Measurements from ENCODE around the gene ZC3H4.

The ZC3H4 gene

DNA sequence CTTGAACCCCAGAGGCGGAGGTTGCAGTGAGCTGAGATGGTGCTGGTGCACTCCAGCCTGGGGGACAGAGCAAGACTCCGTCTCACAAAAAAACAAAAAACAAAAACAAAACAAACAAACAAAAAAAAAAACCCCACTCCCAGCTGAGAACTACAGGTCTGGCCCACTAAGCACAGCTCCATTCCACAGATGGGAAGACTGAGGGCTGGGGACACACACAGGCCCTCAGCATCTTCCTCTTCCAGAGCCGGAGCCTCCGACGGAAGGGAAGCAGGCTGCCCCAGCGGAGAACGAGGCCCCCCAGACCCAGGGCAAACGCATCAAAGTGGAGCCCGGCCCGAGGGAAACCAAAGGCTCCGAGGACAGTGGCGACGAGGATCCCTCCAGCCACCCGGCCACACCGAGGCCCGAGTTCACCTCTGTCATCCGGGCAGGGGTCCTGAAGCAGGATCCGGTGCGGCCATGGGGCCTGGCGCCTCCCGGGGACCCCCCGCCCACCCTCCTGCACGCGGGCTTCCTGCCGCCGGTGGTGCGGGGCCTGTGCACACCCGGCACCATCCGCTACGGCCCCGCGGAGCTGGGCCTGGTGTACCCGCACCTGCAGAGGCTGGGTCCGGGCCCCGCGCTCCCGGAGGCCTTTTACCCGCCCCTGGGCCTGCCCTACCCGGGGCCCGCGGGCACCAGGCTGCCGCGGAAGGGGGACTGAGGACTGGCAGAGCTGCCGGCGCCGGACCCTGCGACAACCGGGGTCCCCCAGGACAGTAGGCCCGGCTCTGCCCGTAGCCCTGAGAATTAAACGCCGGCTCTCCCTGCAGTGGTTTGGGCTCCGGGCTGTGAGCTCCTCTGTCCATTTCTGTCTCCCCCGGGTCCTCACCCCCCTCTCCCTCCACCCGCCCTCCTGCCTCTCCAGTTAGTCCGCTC, 68.4 kb downstream of the ZC3H4 start:
- no peak for DNase-seq

DNA sequence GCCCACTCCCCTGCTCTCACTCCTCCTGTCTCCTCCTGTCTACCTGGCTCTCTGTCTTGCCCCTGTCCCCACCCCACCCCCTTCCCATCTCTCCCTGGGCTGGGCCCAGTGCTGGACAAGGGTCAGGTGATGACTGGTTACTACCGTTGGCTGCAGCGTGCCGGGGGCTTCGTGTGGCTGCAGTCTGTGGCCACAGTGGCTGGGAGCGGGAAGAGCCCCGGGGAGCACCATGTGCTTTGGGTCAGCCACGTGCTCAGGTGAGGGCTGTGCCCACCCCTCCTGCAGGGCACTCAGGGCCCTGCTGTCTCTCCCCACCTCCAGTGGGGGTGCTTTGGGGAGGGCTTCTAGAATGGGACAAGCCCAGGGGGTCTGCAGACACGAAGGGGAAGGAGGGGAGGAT, 72.7 kb downstream of the ZC3H4 start:
- DNase-seq = no peak

DNA sequence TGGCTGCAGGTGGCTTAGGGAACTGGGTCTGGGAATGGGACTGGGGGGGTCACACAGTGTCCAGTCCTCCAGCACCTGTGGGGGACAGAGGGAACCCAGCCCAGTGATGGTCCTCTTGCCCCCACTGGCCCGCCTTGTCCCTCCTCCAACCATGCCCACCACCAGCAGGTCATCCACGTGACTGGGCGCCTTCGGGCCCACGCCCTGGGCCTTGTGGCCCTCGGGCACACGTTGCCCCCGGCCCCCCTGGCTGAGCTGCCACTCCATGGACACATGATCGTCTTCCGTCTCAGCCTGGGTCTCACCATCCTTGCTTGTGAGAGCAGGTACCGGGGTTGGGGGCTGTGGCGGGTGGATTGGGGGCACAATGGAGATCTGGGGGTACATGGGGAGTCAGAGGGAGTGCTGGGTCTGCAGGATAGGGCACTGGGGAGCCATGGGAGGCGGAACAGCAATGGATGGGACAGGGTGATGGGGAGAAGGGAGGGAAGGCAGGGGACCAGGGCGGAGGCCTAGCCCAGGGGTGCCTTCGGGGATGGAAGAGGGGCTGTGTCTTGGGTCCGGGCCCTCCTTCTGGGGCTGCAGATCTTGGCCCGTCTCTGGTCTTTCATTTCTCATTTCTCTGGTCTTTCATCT, 74.2 kb downstream of the ZC3H4 start:
- no peak for DNase-seq

DNA sequence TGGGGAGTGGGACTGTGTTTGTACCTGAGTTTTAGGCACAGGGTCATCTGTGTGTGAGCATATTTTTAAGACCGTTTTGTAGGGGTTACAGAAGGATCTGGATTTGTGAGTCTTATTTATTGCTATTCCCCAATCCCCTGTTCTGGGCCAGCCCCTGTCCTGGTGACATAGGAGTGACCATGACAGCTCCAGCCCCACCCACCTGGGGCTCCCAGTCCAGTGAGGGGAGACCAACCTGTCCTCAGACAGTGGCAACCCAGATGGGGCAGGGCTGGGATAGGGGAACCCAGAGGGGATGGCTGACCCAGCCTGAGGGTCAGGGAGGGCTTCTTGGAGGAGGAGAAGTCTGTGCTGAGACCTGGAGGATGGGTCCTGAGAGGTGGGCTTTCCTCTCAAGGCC, 75.8 kb downstream of the ZC3H4 start:
- no peak for DNase-seq

DNA sequence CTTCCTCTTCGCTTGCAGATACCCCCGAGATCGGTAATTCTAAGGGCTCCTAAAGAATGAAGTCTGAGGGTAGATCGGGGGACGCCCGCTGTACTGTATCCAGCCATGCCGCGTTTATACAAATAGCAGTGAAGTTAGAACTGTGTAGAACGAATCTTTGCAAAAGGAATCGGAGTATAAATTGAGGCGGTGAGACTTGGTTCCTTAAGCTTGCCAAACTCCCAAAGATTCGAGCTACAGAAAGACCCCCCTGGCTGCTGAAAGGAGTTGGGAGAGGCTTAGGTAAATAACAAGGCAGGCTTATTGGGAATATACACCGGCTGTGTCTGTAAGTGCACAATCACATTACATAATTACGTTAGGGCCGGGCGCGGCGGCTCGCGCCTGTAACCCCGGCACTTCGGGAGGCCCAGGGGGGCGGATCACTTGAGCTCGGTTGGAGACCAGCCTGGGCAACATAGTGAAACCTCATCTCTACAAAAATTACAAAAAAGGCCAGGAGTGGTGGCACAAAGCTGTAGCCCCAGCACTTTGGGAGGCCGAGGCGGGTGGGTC, 77.4 kb downstream of the ZC3H4 start:
- no peak for DNase-seq

DNA sequence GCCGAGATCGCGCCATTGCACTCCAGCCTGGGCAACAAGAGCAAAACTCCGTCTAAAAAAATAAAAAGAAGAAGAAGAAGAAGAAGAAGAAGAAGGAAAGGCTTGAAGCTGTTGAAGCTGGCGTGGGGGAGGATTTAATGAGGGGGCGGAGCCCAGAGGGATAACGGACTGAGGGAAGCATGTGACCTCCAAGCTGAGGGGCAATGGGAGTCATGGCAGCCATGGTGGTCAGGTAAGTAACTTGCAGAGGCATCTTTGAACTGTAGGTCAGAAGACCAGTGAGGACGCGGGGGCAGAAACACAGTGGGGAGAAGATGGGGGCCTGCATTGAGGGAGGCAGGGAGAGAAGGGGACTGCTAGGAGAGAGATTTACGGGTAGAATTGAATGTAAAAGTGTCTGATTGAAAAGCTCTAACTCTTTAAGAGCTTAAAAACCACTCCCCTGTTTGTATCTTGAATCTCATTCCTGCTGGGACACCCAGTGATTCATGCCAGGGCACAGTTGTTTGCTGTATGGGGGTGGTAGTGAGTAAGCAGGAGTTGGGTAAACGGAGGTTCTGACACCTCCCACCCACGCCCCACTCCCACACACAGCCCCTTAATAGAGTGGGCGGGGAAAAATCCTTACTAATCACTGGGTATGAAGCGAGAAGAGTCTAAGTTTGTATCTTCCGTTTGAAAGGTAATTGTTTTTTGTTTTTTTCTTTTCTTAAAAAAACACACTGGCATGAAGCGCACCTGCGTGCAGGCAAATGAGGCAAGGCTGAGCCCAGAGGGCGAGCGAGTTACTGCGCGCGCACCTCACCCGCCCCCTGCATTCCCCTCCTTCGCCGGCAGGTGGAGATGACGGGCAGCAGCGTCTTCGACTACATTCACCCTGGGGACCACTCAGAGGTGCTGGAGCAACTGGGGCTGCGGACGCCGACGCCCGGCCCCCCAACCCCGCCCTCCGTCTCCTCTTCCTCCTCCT, 78.2 kb downstream of the ZC3H4 start:
- DNase-seq = peak; percentile 63

DNA sequence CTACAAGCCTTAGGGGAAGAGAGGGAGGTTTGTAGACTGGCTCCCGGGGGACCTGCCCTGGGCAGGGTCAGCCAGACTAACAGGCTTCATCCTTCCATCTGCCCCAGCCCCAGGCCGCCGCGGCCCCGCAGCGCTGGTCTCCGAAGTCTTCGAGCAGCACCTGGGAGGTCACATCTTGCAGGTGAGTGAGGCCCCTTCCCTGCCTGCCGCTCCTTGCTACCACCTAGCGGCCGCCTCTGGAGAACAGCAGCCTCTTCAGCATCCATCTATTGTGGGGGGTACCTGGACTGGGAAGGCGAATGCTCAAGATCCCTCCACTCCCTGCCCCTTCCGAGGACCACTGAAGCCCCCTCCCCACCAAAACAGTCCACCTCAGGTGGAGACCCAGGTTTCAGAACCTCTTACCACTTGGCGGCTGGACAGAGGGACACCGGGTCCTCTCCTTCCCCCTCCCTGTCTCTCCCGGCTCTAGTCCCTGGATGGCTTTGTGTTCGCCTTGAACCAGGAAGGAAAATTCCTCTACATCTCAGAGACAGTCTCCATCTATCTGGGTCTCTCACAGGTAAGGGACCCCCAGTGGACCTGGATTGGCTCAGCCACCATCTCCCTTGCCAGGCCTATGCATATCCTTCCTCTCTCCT, 81.3 kb downstream of the ZC3H4 start:
- DNase-seq = no peak

DNA sequence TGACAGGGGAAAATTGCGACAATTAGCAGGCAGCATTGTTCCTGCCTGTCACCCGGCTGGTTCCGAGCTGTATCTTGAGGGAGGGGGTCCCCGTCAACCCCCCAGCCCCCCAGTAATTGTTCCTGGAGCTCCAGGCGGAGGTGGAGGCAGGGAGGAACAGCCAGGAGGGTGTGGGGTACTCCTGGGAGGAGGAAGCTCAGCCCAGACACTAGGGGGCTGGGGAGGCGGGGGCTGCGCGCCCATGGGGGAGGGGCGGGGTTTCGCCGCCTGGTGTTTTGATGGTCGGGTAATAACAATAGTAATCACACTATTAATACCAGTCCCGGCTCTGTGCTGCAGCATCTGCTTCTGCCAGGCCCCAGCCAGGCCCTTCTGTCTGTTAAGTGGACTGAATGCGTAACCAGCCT, 85.4 kb downstream of the ZC3H4 start:
- no peak for DNase-seq

DNA sequence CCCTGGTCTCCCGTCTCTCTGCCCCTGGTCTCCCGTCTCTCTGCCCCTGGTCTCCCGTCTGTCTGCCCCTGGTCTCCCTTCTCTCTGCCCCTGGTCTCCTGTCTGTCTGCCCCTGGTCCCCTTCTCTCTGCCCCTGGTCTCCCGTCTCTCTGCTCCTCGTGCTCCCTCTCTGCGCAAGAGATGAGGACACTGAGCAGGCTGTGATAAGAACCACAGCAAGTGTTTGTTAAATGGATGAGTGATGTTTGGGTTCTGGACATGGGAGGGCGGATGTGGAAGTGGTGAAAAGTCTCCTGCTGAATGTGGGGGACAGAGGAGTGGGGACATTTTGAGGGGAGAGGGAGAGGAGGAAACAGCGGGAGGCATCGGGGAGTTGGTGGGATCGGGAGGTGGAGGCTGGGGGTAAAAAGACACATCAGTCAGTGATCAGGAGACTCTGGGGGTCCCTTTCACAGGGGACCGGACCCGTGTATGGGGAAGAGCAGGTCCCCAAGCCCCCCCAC, 85.9 kb downstream of the ZC3H4 start:
- DNase-seq = no peak

DNA sequence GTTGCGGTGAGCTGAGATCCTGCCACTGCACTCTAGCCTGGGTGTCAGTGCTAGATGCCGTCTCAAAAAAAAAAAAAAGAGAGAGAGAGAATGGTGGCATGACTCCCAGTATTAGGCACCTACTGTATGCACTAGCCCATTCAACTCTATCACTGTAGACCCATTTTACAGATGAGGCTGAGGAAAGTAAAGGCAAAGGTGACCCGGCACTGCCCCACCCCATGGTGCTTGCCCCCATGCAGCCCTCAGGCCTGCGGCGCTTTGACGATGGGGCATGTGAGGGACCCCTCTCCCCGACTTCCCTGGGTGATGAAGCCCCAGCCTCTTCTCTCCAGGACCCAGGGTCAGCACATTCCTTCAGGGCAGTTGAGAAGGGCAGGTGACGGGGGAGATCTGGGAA, 86.7 kb downstream of the ZC3H4 start:
- DNase-seq = no peak

DNA sequence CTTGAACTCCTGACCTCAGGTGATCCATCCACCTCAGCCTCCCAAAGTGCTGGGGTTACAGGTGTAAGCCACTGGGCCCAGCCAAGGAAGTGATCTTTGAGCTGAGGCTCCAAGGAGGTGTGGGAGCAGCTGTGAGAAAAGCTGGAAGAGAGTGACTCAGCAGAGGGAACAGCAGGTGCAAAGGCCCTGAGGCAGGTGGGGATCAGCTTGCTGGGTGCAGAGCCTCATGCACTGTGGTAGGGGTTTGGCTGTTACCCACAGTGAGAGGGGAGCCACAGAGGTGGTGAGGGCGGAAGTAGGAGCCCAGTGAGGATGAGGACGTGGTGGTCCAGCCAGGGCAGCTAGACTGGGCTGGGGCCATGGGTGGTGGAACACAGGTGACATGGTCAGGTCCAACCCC, 87.4 kb downstream of the ZC3H4 start:
- no peak for DNase-seq

DNA sequence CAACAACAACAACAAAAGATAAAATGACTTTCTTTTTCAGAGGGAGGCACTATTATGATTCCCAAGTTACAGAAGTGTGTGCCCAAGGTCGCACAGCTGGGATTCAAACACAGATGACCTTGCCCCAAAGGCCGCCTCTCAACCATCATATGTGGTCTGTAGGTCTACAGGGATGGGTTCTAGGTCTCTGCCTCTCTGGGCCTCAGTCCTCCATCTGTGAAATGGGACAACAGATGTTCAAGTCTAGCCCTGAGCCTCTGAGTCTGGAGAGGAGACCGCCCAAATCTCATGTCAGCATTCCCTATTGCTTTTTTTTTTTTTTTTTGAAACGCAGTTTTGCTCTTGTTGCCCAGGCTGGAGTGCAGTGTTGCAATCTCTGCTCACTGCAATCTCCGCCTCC, 89.1 kb downstream of the ZC3H4 start:
- DNase-seq = no peak

DNA sequence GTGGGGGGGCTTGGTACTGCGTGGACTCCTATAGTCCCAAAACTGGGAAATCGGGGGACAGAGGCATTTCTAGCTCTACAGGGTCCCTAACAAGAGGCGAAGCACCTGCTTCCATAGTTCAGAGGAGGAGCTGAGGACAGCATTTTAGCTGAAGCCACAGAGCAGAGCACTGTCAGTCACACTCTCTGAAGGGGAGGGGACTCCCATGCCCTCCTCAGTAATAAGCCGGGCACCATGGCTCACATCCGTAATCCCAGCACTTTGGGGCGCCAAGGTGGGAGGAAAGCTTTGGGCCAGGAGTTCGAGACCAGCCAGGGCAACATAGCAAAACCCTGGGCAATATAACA, 90.2 kb downstream of the ZC3H4 start:
- no peak for DNase-seq

DNA sequence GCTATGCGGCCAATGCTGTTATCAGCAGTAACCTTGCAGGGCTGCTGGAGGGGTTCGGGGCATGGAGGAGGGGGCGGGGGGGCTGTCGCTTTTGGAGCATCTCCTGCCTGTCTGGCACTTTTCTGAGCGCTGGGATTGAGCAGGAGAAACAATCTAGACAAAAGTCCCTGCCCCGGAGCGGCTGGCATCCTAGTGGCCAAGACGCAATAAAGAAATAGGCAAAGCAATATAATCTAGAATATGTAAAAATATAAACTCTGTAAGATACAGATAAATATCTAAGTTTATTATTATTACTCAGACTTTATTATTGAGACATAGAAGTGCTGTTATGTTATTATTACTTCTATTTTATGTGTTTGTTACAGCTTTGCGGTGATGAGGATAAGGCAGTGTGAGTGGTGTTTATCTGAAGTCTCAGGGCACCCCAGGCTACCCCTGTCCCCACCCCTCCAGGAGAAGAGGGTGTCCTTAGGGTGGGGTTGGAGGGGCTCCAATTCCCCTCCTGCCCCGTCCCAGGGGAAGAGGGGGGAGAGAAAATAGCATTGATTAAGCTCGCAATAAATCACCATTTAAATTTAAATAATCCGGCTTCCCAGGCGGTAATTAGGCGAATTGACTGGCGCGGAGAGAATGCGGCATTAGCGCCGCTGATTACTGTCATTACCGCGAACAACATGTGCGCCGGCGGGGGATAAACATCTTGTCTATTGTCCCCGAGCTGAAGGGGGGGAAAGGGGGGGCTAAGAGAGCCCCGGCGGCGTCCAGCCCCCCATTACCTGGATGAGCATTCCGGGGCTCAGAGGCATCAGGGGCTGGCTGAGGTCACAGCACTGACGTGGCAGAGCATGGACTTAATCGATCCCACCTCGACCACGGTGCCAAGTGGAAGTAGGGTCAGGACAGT, 90.8 kb downstream of the ZC3H4 start:
- DNase-seq = no peak

DNA sequence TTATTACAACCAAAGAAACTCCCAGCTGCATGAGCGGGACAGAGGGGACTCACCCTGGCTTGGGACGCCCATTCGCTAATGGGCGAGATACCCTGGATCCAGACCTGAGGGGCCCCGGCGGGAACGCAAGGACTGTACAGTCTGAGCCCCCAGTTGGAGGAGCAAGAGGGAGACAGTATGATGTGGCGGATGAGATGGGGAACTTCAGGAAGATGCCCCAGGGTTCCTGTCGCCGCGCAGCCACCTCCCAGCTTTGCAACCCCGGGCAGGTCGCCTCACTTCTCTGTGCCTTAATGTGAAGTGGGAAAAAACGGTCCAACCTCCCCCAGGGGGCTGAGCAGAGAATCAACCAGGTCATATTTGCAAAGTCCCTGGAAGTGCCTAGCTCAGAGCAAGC, 91.4 kb downstream of the ZC3H4 start:
- DNase-seq = no peak

DNA sequence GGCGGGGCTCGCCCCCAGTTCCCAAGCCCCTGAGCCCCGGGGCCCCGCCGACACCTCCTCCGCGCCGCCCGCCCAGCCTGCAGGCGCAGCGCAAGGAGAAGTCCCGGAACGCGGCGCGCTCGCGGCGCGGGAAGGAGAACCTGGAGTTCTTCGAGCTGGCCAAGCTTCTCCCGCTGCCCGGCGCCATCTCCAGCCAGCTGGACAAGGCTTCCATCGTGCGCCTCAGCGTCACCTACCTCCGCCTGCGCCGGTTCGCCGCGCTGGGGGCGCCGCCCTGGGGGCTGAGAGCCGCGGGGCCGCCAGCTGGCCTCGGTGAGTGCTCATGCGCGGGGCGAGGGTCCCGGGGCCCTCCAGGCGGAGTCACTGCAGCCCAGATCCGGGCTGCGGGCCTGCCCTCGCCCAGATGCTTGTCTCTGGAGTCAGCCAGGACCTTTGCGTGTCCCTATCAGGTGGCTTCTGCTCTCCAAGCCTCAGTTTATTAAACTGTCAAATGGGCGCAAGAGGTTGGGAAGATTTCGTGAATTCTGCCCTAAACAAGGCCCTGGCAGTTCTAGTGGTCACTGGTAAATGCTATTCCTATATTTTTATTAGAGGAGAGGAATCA, 91.9 kb downstream of the ZC3H4 start:
- no peak for DNase-seq

DNA sequence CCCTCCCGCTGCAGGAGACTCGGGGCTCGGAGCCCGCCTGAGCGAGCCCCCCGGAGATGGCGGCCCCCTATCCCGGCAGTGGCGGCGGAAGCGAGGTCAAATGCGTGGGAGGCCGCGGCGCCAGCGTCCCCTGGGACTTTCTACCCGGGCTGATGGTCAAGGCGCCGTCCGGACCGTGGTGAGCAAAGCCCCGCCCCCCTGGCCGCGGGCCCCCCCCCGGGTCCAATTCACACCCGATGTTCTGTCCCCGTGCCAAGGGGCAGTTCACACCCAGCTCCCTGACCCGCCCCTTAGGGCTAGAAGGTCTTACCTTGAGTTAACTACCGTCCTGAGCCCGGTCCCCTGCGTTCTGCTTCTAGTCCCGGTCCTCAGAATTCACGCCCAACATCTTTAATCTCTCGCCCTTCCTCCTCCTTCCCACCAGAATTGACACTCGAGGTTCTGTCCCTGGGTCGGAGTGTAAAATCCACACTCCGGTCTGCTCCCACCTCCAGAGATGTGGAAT, 92.5 kb downstream of the ZC3H4 start:
- DNase-seq = no peak

DNA sequence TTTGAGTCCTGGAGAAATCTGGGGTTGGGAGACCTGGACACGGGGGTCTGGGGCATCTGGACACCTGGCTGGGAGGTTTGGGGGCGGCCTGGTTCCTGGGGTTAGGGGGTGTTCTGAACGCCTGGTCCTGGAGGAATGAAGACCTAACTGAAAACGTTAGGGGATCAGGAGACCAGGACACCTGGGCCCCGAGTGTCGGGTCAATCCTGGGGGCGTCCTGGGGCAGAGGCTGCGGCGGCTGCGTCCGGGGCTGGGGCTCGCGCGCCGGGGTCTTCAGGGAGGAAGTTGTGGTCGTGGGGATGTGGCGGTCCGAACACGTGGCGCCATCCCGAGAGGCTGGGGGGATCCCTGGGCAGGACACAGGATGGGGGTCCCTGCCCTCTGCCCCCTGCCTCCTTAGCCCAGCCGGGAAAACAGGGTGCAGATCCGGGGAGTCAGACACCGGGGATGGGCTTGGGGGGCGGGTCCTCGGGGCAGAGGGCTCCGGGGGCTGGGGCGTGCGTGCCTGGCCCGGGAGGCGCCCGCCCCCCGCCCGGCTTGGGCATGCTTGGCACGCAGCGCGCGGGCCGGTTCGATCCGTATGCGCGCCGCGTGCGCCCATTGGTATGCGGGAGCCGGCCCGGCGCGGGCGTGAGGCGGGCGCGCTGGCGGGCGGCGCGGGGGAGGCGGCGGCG, 93.3 kb downstream of the ZC3H4 start:
- no peak for DNase-seq

DNA sequence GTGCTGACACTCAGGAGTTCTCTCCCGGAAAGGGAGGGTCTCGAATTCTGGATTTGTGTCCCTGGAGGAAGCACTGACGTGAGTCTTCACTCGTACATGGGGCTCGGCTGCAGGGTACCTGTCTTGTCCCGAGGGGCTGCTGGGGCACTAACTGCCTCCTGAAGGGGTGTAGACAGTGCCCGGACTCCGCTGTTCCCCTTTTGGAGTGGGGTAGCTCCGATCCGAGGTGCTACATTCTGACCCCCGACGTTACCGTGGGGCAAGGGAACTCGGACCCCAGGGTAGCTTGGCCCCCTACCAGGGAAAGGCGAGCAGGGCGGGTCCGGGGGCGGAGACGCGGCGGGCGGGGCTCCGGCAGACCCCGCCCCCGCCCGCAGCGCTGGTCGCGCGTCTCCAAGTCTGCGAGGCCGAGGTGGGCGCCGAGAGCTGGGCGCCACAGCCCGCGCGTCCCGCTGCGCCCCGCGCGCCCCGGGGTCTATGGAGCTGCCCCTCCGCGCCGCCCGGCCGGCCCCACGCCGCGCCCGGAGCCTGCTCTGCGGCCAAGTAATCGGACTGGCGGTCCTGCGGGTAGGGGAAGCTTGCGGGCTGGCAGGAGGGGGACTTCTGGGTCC, 94.0 kb downstream of the ZC3H4 start, which contains the start of gene NPAS1:
NPAS1 (plus strand) TSS at position 407 of the 611 bp plus-strand sequence. CDS start 1,211 bp downstream, outside the sequence.
- DNase-seq = no peak

Measured in HCEC 1CT (cell line).